ENCODE data around the gene ADARB1. TPM values are rescaled to one million over a fixed set of nuclear protein-coding genes. Genes with fewer than 3 reads are reported as not detected.

The ADARB1 gene
- total and polyA plus RNA-seq, 8 donors, result 3.2 to 33.9 (median 9.4) TPM

DNA sequence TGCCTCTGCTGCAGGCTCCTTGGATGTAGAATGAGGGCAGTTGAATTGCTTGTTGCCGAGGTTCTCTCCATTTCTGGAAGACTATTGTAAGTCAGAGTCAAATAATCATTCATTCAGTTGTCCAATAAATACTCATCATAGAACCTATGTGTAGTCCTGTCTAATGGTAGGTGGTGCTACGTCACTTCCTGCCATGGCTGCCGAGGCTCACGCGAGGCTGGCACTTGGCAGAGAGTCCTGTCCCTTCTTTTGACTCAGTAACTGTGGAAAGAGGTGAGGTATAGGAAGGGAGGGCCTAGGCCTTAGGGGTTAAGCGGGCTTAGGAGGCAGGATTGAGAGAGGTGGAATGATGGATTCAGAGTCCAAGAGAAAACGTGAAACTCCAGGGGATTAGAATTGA lies 9.7 kb downstream of the ADARB1 start:
- intact Hi-C loops (cut with DNase I; ENCODE audit: low total_unique reads), result no loop called here
- Histone ChIP-seq H3K9me3 (no peaks in the 10 kb centered on the region), H3K27ac (peak overlapping the region in 1 of 5 donors; percentile 54), H3K4me1 (peaks cover 0 to 64% (median 34%) of the 10 kb centered on the region in 4 donors), H3K36me3 (peaks cover 0 to 4% (median 0%) of the 10 kb centered on the region in 4 donors), H3K27me3 (no peaks in the 10 kb centered on the region), H3K4me3 (no peak overlapping the region)
- TF ChIP-seq POLR2A (IDR thresholded peaks at IDR 0.05) (no peak), POLR2AphosphoS5 (IDR thresholded peaks at IDR 0.05) (no peak), EP300 (IDR thresholded peaks at IDR 0.05) (no peak)
- TF ChIP-seq, protein P1, sequence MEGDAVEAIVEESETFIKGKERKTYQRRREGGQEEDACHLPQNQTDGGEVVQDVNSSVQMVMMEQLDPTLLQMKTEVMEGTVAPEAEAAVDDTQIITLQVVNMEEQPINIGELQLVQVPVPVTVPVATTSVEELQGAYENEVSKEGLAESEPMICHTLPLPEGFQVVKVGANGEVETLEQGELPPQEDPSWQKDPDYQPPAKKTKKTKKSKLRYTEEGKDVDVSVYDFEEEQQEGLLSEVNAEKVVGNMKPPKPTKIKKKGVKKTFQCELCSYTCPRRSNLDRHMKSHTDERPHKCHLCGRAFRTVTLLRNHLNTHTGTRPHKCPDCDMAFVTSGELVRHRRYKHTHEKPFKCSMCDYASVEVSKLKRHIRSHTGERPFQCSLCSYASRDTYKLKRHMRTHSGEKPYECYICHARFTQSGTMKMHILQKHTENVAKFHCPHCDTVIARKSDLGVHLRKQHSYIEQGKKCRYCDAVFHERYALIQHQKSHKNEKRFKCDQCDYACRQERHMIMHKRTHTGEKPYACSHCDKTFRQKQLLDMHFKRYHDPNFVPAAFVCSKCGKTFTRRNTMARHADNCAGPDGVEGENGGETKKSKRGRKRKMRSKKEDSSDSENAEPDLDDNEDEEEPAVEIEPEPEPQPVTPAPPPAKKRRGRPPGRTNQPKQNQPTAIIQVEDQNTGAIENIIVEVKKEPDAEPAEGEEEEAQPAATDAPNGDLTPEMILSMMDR (IDR thresholded peaks at IDR 0.05), result no peak
- DNase-seq, result no peak
- WGBS, 5 donors, result 79 to 87% (median 85%) methylated on average over 7 of the region's 7 CpGs

GRCh38 chr21:45084881-45085536 lies 10.6 kb downstream of the ADARB1 start:
- peaks cover 0 to 4% (median 0%) of the 10 kb centered on the region in 4 donors for H3K36me3 ChIP-seq
- peak overlapping the region in 1 of 5 donors; percentile 54 for H3K27ac ChIP-seq
- H3K27me3 ChIP-seq, result no peaks in the 10 kb centered on the region
- WGBS, 5 donors, result 72 to 86% (median 84%) methylated on average over 13 of the region's 13 CpGs
- TF ChIP-seq POLR2A (IDR thresholded peaks at IDR 0.05) (no peak), EP300 (IDR thresholded peaks at IDR 0.05) (no peak), POLR2AphosphoS5 (IDR thresholded peaks at IDR 0.05) (no peak)
- TF ChIP-seq, protein P1 (IDR thresholded peaks at IDR 0.05), result no peak
- no peaks in the 10 kb centered on the region for H3K9me3 ChIP-seq
- peaks cover 0 to 60% (median 29%) of the 10 kb centered on the region in 4 donors for H3K4me1 ChIP-seq
- no peak for DNase-seq
- no peak overlapping the region for H3K4me3 ChIP-seq
- intact Hi-C loops (cut with DNase I; ENCODE audit: low total_unique reads), result no loop called here

- Histone ChIP-seq H3K27ac (peak overlapping the region in 1 of 5 donors; percentile 38), H3K4me3 (no peak overlapping the region), H3K36me3 (peaks cover 0 to 4% (median 0%) of the 10 kb centered on the region in 4 donors), H3K4me1 (peaks cover 0 to 60% (median 25%) of the 10 kb centered on the region in 4 donors), H3K27me3 (no peaks in the 10 kb centered on the region), H3K9me3 (no peaks in the 10 kb centered on the region)
- TF ChIP-seq POLR2AphosphoS5 (IDR thresholded peaks at IDR 0.05) (peak in 1 of 3 donors; percentile 48), POLR2A (IDR thresholded peaks at IDR 0.05) (no peak), EP300 (IDR thresholded peaks at IDR 0.05) (no peak)
- TF ChIP-seq, protein P1 (IDR thresholded peaks at IDR 0.05), result no peak
- DNase-seq, result peak in 1 of 2 donors; percentile 42
- intact Hi-C loops (cut with DNase I; ENCODE audit: low total_unique reads), result no loop called here
- 69 to 85% (median 80%) methylated on average over 6 of the region's 6 CpGs for WGBS, 5 donors
These were observed 11.3 kb downstream of the ADARB1 start for GRCh38 chr21:45085700-45086099.

DNA sequence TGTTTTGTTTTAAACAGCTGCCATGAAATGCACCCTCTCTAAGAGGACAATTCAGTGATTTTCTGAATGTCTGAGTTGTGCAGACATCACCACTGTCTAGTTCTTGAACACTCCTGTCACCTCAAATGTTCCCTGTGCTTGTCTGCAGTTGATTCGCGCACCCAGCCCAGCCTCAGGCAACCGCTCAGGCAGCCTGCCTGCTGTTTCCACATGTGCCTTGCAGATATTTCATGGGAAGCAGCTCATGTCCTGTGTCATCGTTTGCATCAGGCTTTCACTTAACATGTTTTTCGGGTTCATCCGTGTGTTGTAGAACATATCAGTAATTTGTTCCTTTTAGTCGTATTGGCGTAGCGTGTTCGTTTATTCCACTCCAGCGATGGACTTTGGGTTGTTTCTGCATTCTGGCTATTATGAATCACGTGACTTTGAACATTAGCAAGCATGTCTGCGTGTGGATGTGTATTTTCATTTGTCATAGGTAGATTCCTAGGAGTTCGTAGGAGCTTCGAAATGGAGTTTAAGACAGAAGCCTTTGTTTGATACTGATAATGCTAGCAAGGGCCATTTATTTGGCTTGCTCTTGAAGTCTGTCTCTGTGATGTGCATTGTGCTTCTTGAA lies 12.1 kb downstream of the ADARB1 start:
- Histone ChIP-seq H3K4me1 (peaks cover 0 to 60% (median 22%) of the 10 kb centered on the region in 4 donors), H3K27ac (peak overlapping the region in 1 of 5 donors; percentile 38), H3K9me3 (no peaks in the 10 kb centered on the region), H3K4me3 (no peak overlapping the region), H3K36me3 (peaks cover 0 to 4% (median 0%) of the 10 kb centered on the region in 4 donors), H3K27me3 (no peaks in the 10 kb centered on the region)
- intact Hi-C loops (cut with DNase I; ENCODE audit: low total_unique reads), result no loop called here
- DNase-seq, result no peak
- WGBS, 5 donors, result 85 to 92% (median 89%) methylated on average over 15 of the region's 15 CpGs
- no peak for TF ChIP-seq EP300 (IDR thresholded peaks at IDR 0.05)
- TF ChIP-seq POLR2AphosphoS5 (IDR thresholded peaks at IDR 0.05), result no peak
- no peak for TF ChIP-seq POLR2A (IDR thresholded peaks at IDR 0.05)
- TF ChIP-seq, protein P1 (IDR thresholded peaks at IDR 0.05), result no peak

Data from stomach (tissue), 9 donors.